HUES64 (cell line): Measurements from ENCODE around the gene CHCT1. TPM values are rescaled to one million over a fixed set of nuclear protein-coding genes. Genes with fewer than 3 reads are reported as not detected.
"Not testable (repeated sequence)": the region's sequence is repeated elsewhere in the genome, so short reads cannot be mapped to it uniquely, and the experiment has no call there.

ENCODE experiments used
- H3K27ac ChIP-seq: 2 replicates; pipeline ENCODE4 v1.7.0; 2013; ENCODE audit warnings: low read depth, low read length, inconsistent platforms
- H3K27me3 ChIP-seq: 2 replicates; pipeline ENCODE4 v1.6.1; 2013; ENCODE audit warnings: mild to moderate bottlenecking, low read length; ENCODE audit not compliant: insufficient read depth
- H3K36me3 ChIP-seq: 2 replicates; pipeline ENCODE4 v1.6.1; 2013; ENCODE audit warnings: mild to moderate bottlenecking, low read length; ENCODE audit not compliant: insufficient read depth
- H3K4me1 ChIP-seq: 2 replicates; pipeline ENCODE4 v1.6.1; 2013; ENCODE audit warnings: mild to moderate bottlenecking, low read length, moderate library complexity; ENCODE audit not compliant: insufficient read depth
- H3K4me3 ChIP-seq: 2 replicates; pipeline ENCODE4 v1.5.1; 2013; ENCODE audit warnings: mild to moderate bottlenecking, low read length, moderate library complexity
- H3K9ac ChIP-seq: 2 replicates; pipeline ENCODE4 v1.6.1; 2013; ENCODE audit warnings: mild to moderate bottlenecking, low read depth, low read length
- H3K9me3 ChIP-seq: 2 replicates; pipeline ENCODE4 v1.6.1; 2013; ENCODE audit warnings: low read depth, low read length; ENCODE audit not compliant: insufficient read depth
- WGBS: fragments of 150-250, 120-280 bp; methylation state at CpG from one replicate; pipeline ENCODE4 v1.1.7; 2013; ENCODE audit warnings: missing lambda C conversion rate; 5-methylcytosine and 5-hydroxymethylcytosine counted together
- polyA plus RNA-seq, 2 experiments: library from polyadenylated mRNA; stranded (reverse); fragments of 50-300 nt; gene quantifications; one replicate each; pipeline ENCODE4 v1.2.3, GENCODE V29; 2013

Gene CHCT1
- polyA plus RNA-seq (2013, experiment 1 of 2): not detected
- polyA plus RNA-seq (2013, experiment 2 of 2): not detected

- H3K9me3 ChIP-seq: no peaks in the 10 kb centered on the region
- WGBS: 72% methylated on average over 18 of the region's 18 CpGs
- peak within 1 kb of the TSS; percentile 81 for H3K9ac ChIP-seq
- H3K4me1 ChIP-seq: no peaks in the 10 kb centered on the region
- no peaks in the 10 kb centered on the region for H3K36me3 ChIP-seq
- H3K27ac ChIP-seq: no peak within 1 kb of the TSS; the same call in 1 of the 2 replicates
- H3K27me3 ChIP-seq: peaks cover 11% of the 10 kb centered on the region
- peak within 1 kb of the TSS; percentile 75 for H3K4me3 ChIP-seq
Measured at GRCh38 chr17:60422162-60422665, at the start of gene CHCT1. Gene CHCT1 (plus strand): TSS chr17:60422489. CDS start chr17:60422593, 104 bp downstream.

- WGBS: 92% methylated on average over 6 of the region's 6 CpGs
- Histone ChIP-seq H3K27ac (no peak overlapping the region), H3K4me3 (no peak overlapping the region), H3K36me3 (peaks cover 8% of the 10 kb centered on the region; the same call in 1 of the 2 replicates), H3K9me3 (no peaks in the 10 kb centered on the region), H3K9ac (no peak overlapping the region), H3K27me3 (no peaks in the 10 kb centered on the region), H3K4me1 (peaks cover 21% of the 10 kb centered on the region)
Measured at GRCh38 chr17:60372790-60373483, 49.4 kb upstream of the CHCT1 start.

DNA sequence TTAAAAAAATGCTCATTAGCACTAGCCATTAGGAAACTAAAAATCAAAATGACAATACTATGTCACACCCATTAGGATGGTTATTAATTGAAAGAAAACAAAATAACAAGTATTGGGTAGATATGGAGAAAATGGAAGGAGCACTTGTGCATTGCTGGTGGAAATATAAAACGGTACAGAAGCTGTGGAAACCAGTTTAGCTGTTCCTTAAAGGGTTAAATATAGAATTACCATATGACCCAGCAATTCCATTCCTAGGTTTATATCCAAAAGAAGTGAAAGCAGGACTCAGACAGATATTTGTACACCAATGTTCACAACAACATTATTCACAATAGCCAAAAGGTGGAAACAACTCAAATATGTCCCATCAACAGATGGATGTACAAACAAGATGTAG, 44.1 kb upstream of the CHCT1 start:
- 100% methylated on average over 1 of the region's 1 CpG for WGBS
- H3K4me3 ChIP-seq, H3K4me1 ChIP-seq, H3K27ac ChIP-seq, H3K27me3 ChIP-seq, H3K9ac ChIP-seq, H3K9me3 ChIP-seq: not testable (repeated sequence)
- peaks cover 13% of the 10 kb centered on the region; the same call in 1 of the 2 replicates for H3K36me3 ChIP-seq

DNA sequence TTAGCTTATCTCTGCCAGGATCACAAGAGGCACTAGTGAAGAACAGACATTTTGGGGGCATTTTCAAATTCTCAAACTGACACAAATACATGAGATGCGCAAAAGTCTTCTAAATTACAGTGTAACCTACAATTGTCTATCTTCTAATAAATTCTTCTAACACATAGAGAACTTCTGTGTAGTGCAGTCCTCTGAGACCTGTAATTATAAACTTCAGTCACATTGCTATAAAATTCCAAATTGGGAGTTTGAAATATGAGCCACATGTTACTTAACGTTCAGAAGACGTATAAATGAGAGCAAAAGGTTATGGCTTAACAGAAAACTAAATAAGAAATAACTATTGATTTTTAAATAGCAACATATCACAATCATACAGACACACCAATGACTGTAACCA, 42.8 kb upstream of the CHCT1 start:
- not testable (repeated sequence) for H3K27ac ChIP-seq, H3K36me3 ChIP-seq, H3K4me3 ChIP-seq, H3K9me3 ChIP-seq, H3K27me3 ChIP-seq, H3K9ac ChIP-seq
- peaks cover 20% of the 10 kb centered on the region for H3K4me1 ChIP-seq
- WGBS: no CpG with 5 or more reads among the region's 3 CpGs

DNA sequence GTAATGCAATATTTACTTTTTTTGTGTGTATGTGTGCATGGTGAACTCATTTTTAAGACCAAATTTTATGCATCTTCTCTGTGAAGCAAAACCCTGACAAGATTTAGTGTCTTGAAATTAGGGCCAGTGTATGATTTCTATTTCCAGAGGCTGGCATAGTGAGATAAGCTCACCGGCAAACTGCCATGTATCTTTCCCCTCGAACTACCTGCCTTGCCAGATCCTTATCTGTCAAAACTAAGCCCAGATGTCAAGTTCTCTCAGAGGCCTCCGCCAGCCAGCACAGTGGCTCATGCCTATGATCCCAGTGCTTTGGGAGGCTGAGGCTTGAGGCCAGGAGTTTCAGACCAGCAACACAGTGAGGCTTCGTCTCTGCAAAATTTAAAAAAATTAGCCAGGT, 40.3 kb upstream of the CHCT1 start:
- H3K36me3 ChIP-seq: peaks cover 6% of the 10 kb centered on the region; the same call in 1 of the 2 replicates
- H3K4me3 ChIP-seq: no peak overlapping the region
- WGBS: 92% methylated on average over 4 of the region's 4 CpGs
- H3K27me3 ChIP-seq: no peaks in the 10 kb centered on the region
- peaks cover 44% of the 10 kb centered on the region for H3K4me1 ChIP-seq
- H3K9ac ChIP-seq: no peak overlapping the region
- H3K27ac ChIP-seq: no peak overlapping the region
- H3K9me3 ChIP-seq: no peaks in the 10 kb centered on the region

GRCh38 chr17:60383379-60383778, 38.9 kb upstream of the CHCT1 start:
- no peaks in the 10 kb centered on the region for H3K9me3 ChIP-seq
- 93% methylated on average over 3 of the region's 3 CpGs for WGBS
- no peak overlapping the region for H3K27ac ChIP-seq
- H3K9ac ChIP-seq: no peak overlapping the region
- H3K27me3 ChIP-seq: no peaks in the 10 kb centered on the region
- peaks cover 58% of the 10 kb centered on the region for H3K4me1 ChIP-seq
- 0 out of 2 replicates have a peak, but pooled peaks cover 5% of the 10 kb centered on the region for H3K36me3 ChIP-seq
- H3K4me3 ChIP-seq: no peak overlapping the region

GRCh38 chr17:60384921-60385320, 37.4 kb upstream of the CHCT1 start:
- Histone ChIP-seq H3K9ac (peak overlapping the region; percentile 67), H3K4me3 (0 out of 2 replicates have a peak overlapping the region, but pooled peaks have one; percentile 23), H3K27ac (peak overlapping the region; percentile 91), H3K4me1 (peaks cover 67% of the 10 kb centered on the region)
- 55% methylated on average over 7 of the region's 7 CpGs for WGBS
- H3K9me3 ChIP-seq, H3K36me3 ChIP-seq, H3K27me3 ChIP-seq: not testable (repeated sequence)

DNA sequence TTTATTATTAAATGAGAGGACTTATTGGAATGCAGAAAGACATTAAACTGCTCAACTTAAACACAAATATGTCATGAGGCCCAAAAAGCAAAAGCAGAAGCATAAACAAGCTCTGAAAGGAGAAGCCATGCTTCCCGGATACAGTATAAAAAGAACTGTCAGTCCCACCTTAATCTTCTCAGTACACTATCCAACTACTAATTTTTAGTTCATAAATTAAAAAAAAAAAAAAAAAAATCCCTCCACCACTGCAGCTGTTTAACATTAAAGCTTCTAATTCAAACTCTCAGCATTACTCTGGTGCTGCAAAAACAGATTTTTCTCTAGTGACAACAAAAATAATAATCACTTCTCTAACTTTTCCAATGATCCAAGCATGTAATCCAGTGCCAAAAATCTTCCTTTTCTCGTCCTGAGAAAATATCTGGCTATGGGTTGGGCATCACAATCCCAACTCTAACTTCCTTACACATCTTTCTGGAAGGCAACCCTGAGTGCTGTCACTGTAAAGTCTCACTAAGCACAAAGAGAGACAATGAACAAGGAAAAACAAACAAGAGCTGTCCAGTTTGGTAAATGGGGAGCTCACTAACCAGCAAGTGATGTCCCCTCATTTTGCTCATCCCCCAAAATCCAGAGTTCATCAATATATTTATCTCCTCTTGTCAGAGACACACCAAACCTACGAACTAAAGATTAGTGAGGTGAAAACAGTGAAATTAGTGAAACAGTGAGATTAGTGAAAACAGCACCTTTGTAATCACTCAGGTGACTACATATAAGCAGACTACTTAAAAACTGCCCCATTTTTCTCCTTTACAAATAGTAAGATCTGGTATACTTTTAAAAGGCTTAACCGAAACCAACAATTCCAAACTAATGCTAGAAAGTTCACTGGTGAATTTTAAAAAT, 35.9 kb upstream of the CHCT1 start:
- Histone ChIP-seq H3K9me3 (no peaks in the 10 kb centered on the region), H3K36me3 (0 out of 2 replicates have a peak, but pooled peaks cover 5% of the 10 kb centered on the region), H3K4me1 (peaks cover 75% of the 10 kb centered on the region), H3K27ac (peak overlapping the region; percentile 67), H3K4me3 (peak overlapping the region; percentile 7; the same call in 1 of the 2 replicates), H3K27me3 (no peaks in the 10 kb centered on the region), H3K9ac (no peak overlapping the region)
- WGBS: 32% methylated on average over 2 of the region's 4 CpGs

DNA sequence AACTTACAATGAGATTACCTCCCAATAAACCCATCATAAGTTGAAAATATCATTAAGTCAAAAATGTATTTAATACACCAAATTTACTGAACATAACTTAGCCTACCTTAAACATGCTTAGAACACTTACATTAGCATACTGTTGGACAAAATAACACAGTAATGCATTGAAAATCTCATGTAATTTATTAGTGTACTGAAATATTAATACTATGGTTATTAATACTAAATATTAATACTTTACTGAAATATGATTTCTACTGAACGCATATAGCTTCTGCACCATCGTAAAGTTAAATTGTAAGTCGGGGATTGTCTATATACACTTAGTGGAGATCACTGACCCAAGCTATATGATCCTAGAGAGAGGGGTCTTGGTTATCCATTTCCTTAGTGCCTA, 34.6 kb upstream of the CHCT1 start:
- Histone ChIP-seq H3K36me3 (no peaks in the 10 kb centered on the region), H3K4me1 (peaks cover 73% of the 10 kb centered on the region), H3K9me3 (no peaks in the 10 kb centered on the region), H3K4me3 (peak overlapping the region; percentile 36), H3K27ac (0 out of 2 replicates have a peak overlapping the region, but pooled peaks have one; percentile 57), H3K27me3 (no peaks in the 10 kb centered on the region), H3K9ac (no peak overlapping the region)
- WGBS: 90% methylated on average over 3 of the region's 3 CpGs

GRCh38 chr17:60388742-60389141, 33.5 kb upstream of the CHCT1 start:
- H3K9ac ChIP-seq: peak overlapping the region; percentile 56; the same call in 1 of the 2 replicates
- no peaks in the 10 kb centered on the region for H3K36me3 ChIP-seq
- no peaks in the 10 kb centered on the region for H3K27me3 ChIP-seq
- peaks cover 66% of the 10 kb centered on the region for H3K4me1 ChIP-seq
- 3% methylated on average over 2 of the region's 3 CpGs for WGBS
- peak overlapping the region; percentile 57; the same call in 1 of the 2 replicates for H3K27ac ChIP-seq
- H3K9me3 ChIP-seq: no peaks in the 10 kb centered on the region
- peak overlapping the region; percentile 36 for H3K4me3 ChIP-seq

DNA sequence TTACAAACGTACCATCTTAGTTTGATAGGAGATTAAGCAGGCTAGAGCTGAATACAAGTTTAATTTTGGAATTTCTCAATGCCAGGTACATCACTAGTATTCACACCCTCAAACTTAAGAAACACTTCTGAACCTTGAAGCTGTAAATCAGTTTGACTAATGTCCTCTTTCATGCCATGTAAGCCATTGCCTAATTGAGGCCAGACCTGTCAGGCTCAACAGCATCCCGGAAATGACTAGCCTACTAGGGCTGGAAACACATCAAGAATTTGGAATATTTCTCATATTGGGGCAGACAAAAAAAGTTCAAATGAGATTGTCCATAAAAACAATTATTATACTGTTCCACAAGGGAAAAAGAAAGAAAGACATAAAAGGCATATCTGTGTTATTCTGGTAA, 32.1 kb upstream of the CHCT1 start:
- Histone ChIP-seq H3K27me3 (no peaks in the 10 kb centered on the region), H3K9ac (no peak overlapping the region), H3K36me3 (no peaks in the 10 kb centered on the region), H3K9me3 (no peaks in the 10 kb centered on the region), H3K4me1 (peaks cover 52% of the 10 kb centered on the region), H3K4me3 (peak overlapping the region; percentile 90), H3K27ac (no peak overlapping the region)
- 72% methylated on average over 2 of the region's 2 CpGs for WGBS
